SK-N-SH (cell line): ENCODE results near the gene UBE2G1. TPM values are rescaled to one million over a fixed set of nuclear protein-coding genes. Genes with fewer than 3 reads are reported as not detected.
A peak's percentile ranks its signal among the peaks of the same experiment; 100 is the strongest.

Experiments
- CTCF ChIA-PET: fragments of 300-600, 350-600 bp; formaldehyde crosslinking; extraction: SDS; loops from one replicate; lab custom pipeline; 2021; lab: Yijun Ruan, JAX
- POLR2A ChIA-PET: fragments of 350-600 bp; sonication (Branson Sonifier 250); formaldehyde crosslinking; extraction: SDS; loops from one replicate; lab custom pipeline; 2020; ENCODE audit warnings: antibody characterized with exemption, inconsistent platforms; lab: Yijun Ruan, JAX
- DNase-seq: peaks from one replicate; pipeline ENCODE4 v3.0.0; 2012
- H2AFZ ChIP-seq: fragments of 200-600 bp; sonication (generic); 2 replicates; pipeline ENCODE4 v1.8.1; 2016; ENCODE audit warnings: antibody characterized with exemption, mild to moderate bottlenecking, low read depth
- H3F3A ChIP-seq: fragments of 200-600 bp; sonication (generic); replicated peaks from 2 replicates; pipeline ENCODE3; 2016; ENCODE audit warnings: antibody characterized with exemption, mild to moderate bottlenecking; ENCODE audit not compliant: insufficient read depth
- H3K27ac ChIP-seq, 2 experiments: fragments of 200-500 bp in 1 of 2; fragments of 200-600 bp in 1 of 2; sonication (Bioruptor generic) in 1 of 2; sonication (generic), shearing (Covaris generic) in 1 of 2; 2 replicates each; pipeline versions ENCODE4 v1.5.1 to v1.6.1; 2014 to 2016; ENCODE audit warnings: low read depth in 2 of 2, inconsistent platforms in 1 of 2, low read length in 1 of 2, mild to moderate bottlenecking in 1 of 2, mixed read lengths in 1 of 2
- H3K27me3 ChIP-seq: fragments of 200-600 bp; sonication (generic), shearing (Covaris generic); 2 replicates; pipeline ENCODE4 v1.6.1; 2016; ENCODE audit warnings: mixed run types; ENCODE audit not compliant: insufficient read depth
- H3K36me3 ChIP-seq, 2 experiments: fragments of 200-500 bp in 1 of 2; fragments of 200-600 bp in 1 of 2; sonication (Bioruptor generic) in 1 of 2; sonication (generic) in 1 of 2; replicated peaks in 1 of 2; 2 replicates each; pipeline versions ENCODE3 to v1.5.1; 2014 to 2016; ENCODE audit warnings: low read length in 1 of 2, mild to moderate bottlenecking in 1 of 2; ENCODE audit not compliant: insufficient read depth in 2 of 2, control insufficient read depth in 1 of 2
- H3K4me1 ChIP-seq, 2 experiments: fragments of 200-500 bp in 1 of 2; fragments of 200-600 bp in 1 of 2; sonication (Bioruptor generic) in 1 of 2; sonication (generic), shearing (Covaris generic) in 1 of 2; 2 replicates each; pipeline versions ENCODE4 v1.5.1 to v1.6.1; 2014 to 2016; ENCODE audit warnings: low read depth in 1 of 2, low read length in 1 of 2, mixed run types in 1 of 2; ENCODE audit not compliant: insufficient read depth in 2 of 2, control insufficient read depth in 1 of 2
- H3K4me2 ChIP-seq: fragments of 200-600 bp; sonication (generic), shearing (Covaris generic); 2 replicates; pipeline ENCODE4 v1.6.1; 2017; ENCODE audit warnings: mixed run types
- H3K4me3 ChIP-seq, 2 experiments: fragments of 200-500 bp in 1 of 2; fragments of 200-600 bp in 1 of 2; sonication (Bioruptor generic) in 1 of 2; sonication (generic), shearing (Covaris generic) in 1 of 2; 2 replicates each; pipeline versions ENCODE4 v1.5.1 to v1.8.1; 2014 to 2016; ENCODE audit warnings: low read depth in 2 of 2, inconsistent platforms in 1 of 2, low read length in 1 of 2, mild to moderate bottlenecking in 1 of 2, mixed read lengths in 1 of 2, moderate library complexity in 1 of 2
- H3K79me2 ChIP-seq: fragments of 200-600 bp; sonication (generic); 2 replicates; pipeline ENCODE4 v1.8.1; 2017; ENCODE audit warnings: mild to moderate bottlenecking; ENCODE audit not compliant: insufficient read depth
- H3K9ac ChIP-seq: fragments of 200-600 bp; sonication (generic); 2 replicates; pipeline ENCODE4 v1.6.1; 2017; ENCODE audit warnings: mixed run types
- H3K9me2 ChIP-seq: fragments of 200-600 bp; sonication (generic); 2 replicates; pipeline ENCODE4 v1.6.1; 2017; ENCODE audit warnings: mixed run types
- H3K9me3 ChIP-seq: fragments of 200-600 bp; sonication (generic); 2 replicates; pipeline ENCODE4 v1.6.1; 2017; ENCODE audit warnings: mixed run types, mild to moderate bottlenecking, moderate library complexity
- H4K20me1 ChIP-seq: fragments of 200-600 bp; sonication (generic); 2 replicates; pipeline ENCODE4 v1.6.1; 2017; ENCODE audit warnings: mild to moderate bottlenecking, mixed run types; ENCODE audit not compliant: insufficient read depth
- CHD2 ChIP-seq: fragments of 150-350 bp; IDR thresholded peaks from 2 replicates; pipeline ENCODE4 v1.6.1; 2018; ENCODE audit warnings: low read length; ENCODE audit not compliant: partially characterized antibody
- CTCF ChIP-seq: fragments of 200-600 bp; sonication (generic); IDR thresholded peaks from 2 replicates; pipeline ENCODE4 v1.6.1; 2017; ENCODE audit warnings: antibody characterized with exemption, mild to moderate bottlenecking, moderate library complexity
- ELF1 ChIP-seq: IDR thresholded peaks from 2 replicates; pipeline ENCODE4 v1.4.0; 2012
- EZH2phosphoT487 ChIP-seq: fragments of 200-600 bp; sonication (generic); IDR thresholded peaks from 2 replicates; pipeline ENCODE4 v1.6.1; 2017; ENCODE audit warnings: low read depth, mixed run types, mild to moderate bottlenecking, antibody characterized with exemption, moderate library complexity, borderline replicate concordance
- FOSL2 ChIP-seq: IDR thresholded peaks from 2 replicates; pipeline ENCODE4 v1.4.0; 2012; ENCODE audit warnings: low read depth, mild to moderate bottlenecking, moderate library complexity, borderline replicate concordance
- FOXJ3 ChIP-seq: sonication (generic); formaldehyde crosslinking; IDR thresholded peaks from 2 replicates; pipeline ENCODE4 v1.5.1; 2020; ENCODE audit warnings: mild to moderate bottlenecking, missing genetic modification reagents
- FOXM1 ChIP-seq: IDR thresholded peaks from 2 replicates; pipeline ENCODE4 v1.4.0; 2012; ENCODE audit warnings: low read depth, mild to moderate bottlenecking
- GABPA ChIP-seq: IDR thresholded peaks from 2 replicates; pipeline ENCODE4 v1.4.0; 2012; ENCODE audit warnings: low read depth, mild to moderate bottlenecking
- JUND ChIP-seq: IDR thresholded peaks from 2 replicates; pipeline ENCODE4 v1.4.0; 2012
- MAX ChIP-seq: IDR thresholded peaks from 2 replicates; pipeline ENCODE4 v1.4.0; 2012; ENCODE audit warnings: low read depth
- MEF2A ChIP-seq: IDR thresholded peaks from 2 replicates; pipeline ENCODE4 v1.4.0; 2012; ENCODE audit warnings: low read depth, borderline replicate concordance
- MXI1 ChIP-seq: IDR thresholded peaks from 2 replicates; pipeline ENCODE4 v1.6.1; 2012; ENCODE audit warnings: mild to moderate bottlenecking, low read depth, low read length, improper control_type of control experiment
- NRF1 ChIP-seq: IDR thresholded peaks from 2 replicates; pipeline ENCODE4 v1.6.1; 2012; ENCODE audit warnings: low read depth, mild to moderate bottlenecking, low read length
- PBX3 ChIP-seq: IDR thresholded peaks from 2 replicates; pipeline ENCODE4; 2012
- POLR2AphosphoS5 ChIP-seq: IDR thresholded peaks from 2 replicates; pipeline ENCODE4 v1.6.1; 2012; ENCODE audit warnings: low read depth, low read length
- RAD21 ChIP-seq: IDR thresholded peaks from 2 replicates; pipeline ENCODE4 v1.6.1; 2012; ENCODE audit warnings: mild to moderate bottlenecking, low read length
- SMC3 ChIP-seq: IDR thresholded peaks from 2 replicates; pipeline ENCODE4 v1.6.1; 2012; ENCODE audit warnings: low read depth, low read length, improper control_type of control experiment
- TAF1 ChIP-seq: IDR thresholded peaks from 2 replicates; pipeline ENCODE4 v1.6.1; 2012; ENCODE audit warnings: low read depth, mild to moderate bottlenecking, low read length, moderate library complexity, borderline replicate concordance
- TCF12 ChIP-seq: IDR thresholded peaks from 2 replicates; pipeline ENCODE4 v1.4.0; 2012
- TEAD4 ChIP-seq: IDR thresholded peaks from 2 replicates; pipeline ENCODE4 v1.4.0; 2012; ENCODE audit warnings: mild to moderate bottlenecking, borderline replicate concordance; ENCODE audit not compliant: insufficient read depth
- USF1 ChIP-seq: IDR thresholded peaks from 2 replicates; pipeline ENCODE4 v1.4.0; 2012; ENCODE audit warnings: low read depth, borderline replicate concordance
- YY1 ChIP-seq: IDR thresholded peaks from 2 replicates; pipeline ENCODE4 v1.4.0; 2012; ENCODE audit warnings: low read depth, mild to moderate bottlenecking
- ZBTB33 ChIP-seq: IDR thresholded peaks from 2 replicates; pipeline ENCODE4 v1.4.0; 2012; ENCODE audit warnings: low read depth, borderline replicate concordance
- WGBS: methylation state at CpG from one replicate; pipeline ENCODE4 v1.1.6; 2017; ENCODE audit warnings: low lambda C conversion rate; 5-methylcytosine and 5-hydroxymethylcytosine counted together
- polyA plus RNA-seq, 3 experiments: library from polyadenylated mRNA; depleted of rRNA; stranded (reverse); fragments of >200 nt; gene quantifications; 2 replicates each; pipeline ENCODE4 v1.2.3, GENCODE V29; 2012

The UBE2G1 gene
- polyA plus RNA-seq, 1 of the 3 experiments (the other 2 are of a cell fraction) = 23.2 TPM

- Histone ChIP-seq H3K36me3 (peaks cover 0 to 5% of the 10 kb centered on the region in 2 experiments), H2AFZ (no peak overlapping the region), H3K4me2 (no peak overlapping the region), H3K4me3 (no peak overlapping the region), H3F3A (peaks cover 20% of the 10 kb centered on the region), H3K27me3 (no peaks in the 10 kb centered on the region), H3K4me1 (peaks cover 5 to 29% of the 10 kb centered on the region in 2 experiments; a peak in 3 of 4 replicates), H3K9ac (no peak overlapping the region), H3K9me3 (no peaks in the 10 kb centered on the region), H3K9me2 (no peaks in the 10 kb centered on the region), H3K79me2 (peaks cover 100% of the 10 kb centered on the region), H4K20me1 (peaks cover 100% of the 10 kb centered on the region), H3K27ac (peak overlapping the region in 1 of 2 experiments; percentile 49; a peak in 2 of 4 replicates)
- TF ChIP-seq TAF1 (no peak), MEF2A (no peak), TCF12 (no peak), POLR2AphosphoS5 (no peak), GABPA (no peak), ELF1 (no peak), CHD2 (no peak), JUND (no peak), ZBTB33 (no peak), TEAD4 (no peak), MAX (no peak), YY1 (no peak), SMC3 (no peak), NRF1 (no peak)
- no peak for DNase-seq
- POLR2A ChIA-PET = no interaction called here
- WGBS = 94% methylated on average over 4 of the region's 4 CpGs
- CTCF ChIA-PET = interaction anchor here (0.9 kb wide), 1 partner anchor 9 kb away, joined by 3 read pairs; no protein-coding TSS in a partner anchor
Measured at GRCh38 chr17:4341616-4341977, 24.9 kb downstream of the UBE2G1 start.

- Histone ChIP-seq H3K4me1 (peaks cover 5 to 27% of the 10 kb centered on the region in 2 experiments; a peak in 3 of 4 replicates), H3K4me2 (no peak overlapping the region), H3F3A (peaks cover 18% of the 10 kb centered on the region), H3K36me3 (peaks cover 0 to 5% of the 10 kb centered on the region in 2 experiments), H3K4me3 (no peak overlapping the region), H2AFZ (no peak overlapping the region), H3K27ac (peak overlapping the region in 1 of 2 experiments; percentile 49; a peak in 2 of 4 replicates), H3K79me2 (peaks cover 100% of the 10 kb centered on the region), H4K20me1 (peaks cover 100% of the 10 kb centered on the region), H3K27me3 (no peaks in the 10 kb centered on the region), H3K9me3 (no peaks in the 10 kb centered on the region), H3K9ac (no peak overlapping the region), H3K9me2 (no peaks in the 10 kb centered on the region)
- ChIA-PET POLR2A (interaction anchor here (0.7 kb wide), 1 partner anchor 67 kb away, joined by 3 read pairs; no protein-coding TSS in a partner anchor), CTCF (interaction anchor here (0.9 kb wide), 1 partner anchor 9 kb away, joined by 3 read pairs; no protein-coding TSS in a partner anchor)
- TF ChIP-seq FOSL2 (0 out of 2 replicates have a peak, but pooled peaks have one; percentile 4), GABPA (no peak), NRF1 (no peak), PBX3 (no peak), USF1 (no peak), FOXM1 (no peak), CHD2 (no peak), MXI1 (no peak), EZH2phosphoT487 (no peak), CTCF (no peak), FOXJ3 (CRISPR knock-in tag) (no peak), YY1 (no peak), RAD21 (no peak), TCF12 (0 out of 2 replicates have a peak, but pooled peaks have one; percentile 21)
- 96% methylated on average over 5 of the region's 5 CpGs for WGBS
- DNase-seq = no peak
Measured at GRCh38 chr17:4340914-4341615, 25.4 kb downstream of the UBE2G1 start.
